HEK293 (cell line): ENCODE measurements around the gene ARID3B.

Experiments
- CTCF ChIA-PET: fragments of 350-600 bp; formaldehyde crosslinking; extraction: SDS; loops from one replicate; lab custom pipeline; 2021; ENCODE audit warnings: antibody characterized with exemption; lab: Yijun Ruan, JAX
- POLR2A ChIA-PET: fragments of 300-600 bp; formaldehyde crosslinking; extraction: SDS; loops from one replicate; lab custom pipeline; 2020; ENCODE audit warnings: antibody characterized with exemption, inconsistent platforms; lab: Yijun Ruan, JAX
- H3K27ac ChIP-seq: fragments of 200-500 bp; sonication (Bioruptor generic); 2 replicates; pipeline ENCODE4 v1.5.1; 2014; ENCODE audit warnings: low read depth, low read length, control low read depth, inconsistent platforms; ENCODE audit errors: extremely low read depth
- H3K36me3 ChIP-seq, 2 experiments: fragments of 200-500 bp in 1 of 2; sonication (Bioruptor generic) in 1 of 2; 1 replicate in 1 of 2; 2 replicates in 1 of 2; pipeline ENCODE4 v1.5.1; 2014 to 2017; ENCODE audit warnings: inconsistent platforms in 2 of 2, low read length in 2 of 2; ENCODE audit not compliant: control insufficient read depth in 2 of 2, insufficient read depth in 1 of 2
- H3K4me1 ChIP-seq: fragments of 200-500 bp; sonication (Bioruptor generic); 2 replicates; pipeline ENCODE4 v1.5.1; 2014; ENCODE audit warnings: mild to moderate bottlenecking, low read length, inconsistent platforms; ENCODE audit not compliant: control insufficient read depth, insufficient read depth
- H3K4me3 ChIP-seq: 2 replicates; pipeline ENCODE4 v1.5.1; 2011; ENCODE audit warnings: low read depth, mild to moderate bottlenecking, control low read depth, low read length, moderate library complexity
- H3K9me3 ChIP-seq: fragments of 200-500 bp; sonication (Bioruptor generic); 2 replicates; pipeline ENCODE4 v1.5.1; 2014; ENCODE audit warnings: low read depth, low read length, inconsistent platforms; ENCODE audit not compliant: control insufficient read depth, insufficient read depth
- BCL11B ChIP-seq: fragments of 450-650 bp; formaldehyde crosslinking; IDR thresholded peaks from 2 replicates; pipeline ENCODE4 v1.5.1; 2016; ENCODE audit warnings: low read depth, missing biosample characterization, missing genetic modification characterization
- GLI2 ChIP-seq: fragments of 450-650 bp; formaldehyde crosslinking; IDR thresholded peaks from 2 replicates; pipeline ENCODE4; 2017; ENCODE audit warnings: missing biosample characterization, missing genetic modification characterization, low read depth, borderline replicate concordance
- GLI4 ChIP-seq: fragments of 450-650 bp; formaldehyde crosslinking; IDR thresholded peaks from 2 replicates; pipeline ENCODE4 v1.5.1; 2016; ENCODE audit warnings: missing biosample characterization, missing genetic modification characterization
- IKZF3 ChIP-seq: fragments of 450-650 bp; IDR thresholded peaks from 2 replicates; pipeline ENCODE4 v1.5.0; 2018; ENCODE audit warnings: missing biosample characterization, mild to moderate bottlenecking, missing genetic modification characterization, moderate library complexity
- MEIS1 ChIP-seq: sonication (generic); formaldehyde crosslinking; IDR thresholded peaks from 2 replicates; pipeline ENCODE4 v1.8.1; 2022; ENCODE audit warnings: missing genetic modification reagents, mild to moderate bottlenecking, borderline replicate concordance
- MYNN ChIP-seq: fragments of 450-650 bp; formaldehyde crosslinking; IDR thresholded peaks from 2 replicates; pipeline ENCODE4 v1.5.1; 2016; ENCODE audit warnings: missing biosample characterization, missing genetic modification characterization, borderline replicate concordance
- OSR2 ChIP-seq: fragments of 450-650 bp; formaldehyde crosslinking; IDR thresholded peaks from 2 replicates; pipeline ENCODE4 v1.5.1; 2016; ENCODE audit warnings: missing biosample characterization, missing genetic modification characterization
- PRDM1 ChIP-seq: fragments of 450-650 bp; formaldehyde crosslinking; IDR thresholded peaks from 2 replicates; pipeline ENCODE4; 2016; ENCODE audit warnings: missing biosample characterization, missing genetic modification characterization
- PRDM10 ChIP-seq: fragments of 450-650 bp; formaldehyde crosslinking; IDR thresholded peaks from 2 replicates; pipeline ENCODE4 v1.5.1; 2016; ENCODE audit warnings: missing biosample characterization, missing genetic modification characterization
- SCRT1 ChIP-seq: fragments of 450-650 bp; formaldehyde crosslinking; IDR thresholded peaks from 2 replicates; pipeline ENCODE4 v1.5.1; 2016; ENCODE audit warnings: missing biosample characterization, missing genetic modification characterization, borderline replicate concordance
- ZBTB17 ChIP-seq: fragments of 450-650 bp; formaldehyde crosslinking; IDR thresholded peaks from 2 replicates; pipeline ENCODE4 v1.5.1; 2016; ENCODE audit warnings: missing biosample characterization, missing genetic modification characterization
- ZFP69B ChIP-seq: fragments of 450-650 bp; formaldehyde crosslinking; IDR thresholded peaks from 2 replicates; pipeline ENCODE4 v1.5.1; 2016; ENCODE audit warnings: missing biosample characterization, missing genetic modification characterization
- ZNF19 ChIP-seq: fragments of 450-650 bp; formaldehyde crosslinking; IDR thresholded peaks from 2 replicates; pipeline ENCODE4; 2016; ENCODE audit warnings: missing biosample characterization, missing genetic modification characterization, low read depth
- ZNF280D ChIP-seq: fragments of 450-650 bp; formaldehyde crosslinking; IDR thresholded peaks from 2 replicates; pipeline ENCODE4 v1.5.1; 2016; ENCODE audit warnings: missing biosample characterization, missing genetic modification characterization
- ZNF366 ChIP-seq: fragments of 450-650 bp; formaldehyde crosslinking; conservative IDR thresholded peaks from 2 replicates; pipeline ENCODE4 v1.5.1; 2016; ENCODE audit warnings: missing biosample characterization, missing genetic modification characterization
- ZNF521 ChIP-seq: fragments of 450-650 bp; formaldehyde crosslinking; IDR thresholded peaks from 2 replicates; pipeline ENCODE4 v1.5.1; 2017; ENCODE audit warnings: missing biosample characterization, mild to moderate bottlenecking, missing genetic modification characterization
- ZNF548 ChIP-seq: fragments of 450-650 bp; formaldehyde crosslinking; IDR thresholded peaks from 2 replicates; pipeline ENCODE4 v1.5.1; 2016; ENCODE audit warnings: missing biosample characterization, missing genetic modification characterization
- ZNF747 ChIP-seq: fragments of 450-650 bp; formaldehyde crosslinking; IDR thresholded peaks from 2 replicates; pipeline ENCODE4 v1.5.1; 2016; ENCODE audit warnings: missing biosample characterization, missing genetic modification characterization
- ZNF792 ChIP-seq: fragments of 450-650 bp; formaldehyde crosslinking; IDR thresholded peaks from 2 replicates; pipeline ENCODE4 v1.5.1; 2016; ENCODE audit warnings: missing biosample characterization, missing genetic modification characterization
- ZNF830 ChIP-seq: fragments of 450-650 bp; IDR thresholded peaks from 2 replicates; pipeline ENCODE4 v1.5.0; 2018; ENCODE audit warnings: missing biosample characterization, missing genetic modification characterization, low read depth, mild to moderate bottlenecking, moderate library complexity

ARID3B gene

GRCh38 chr15:74580538-74581350 lies 39.7 kb downstream of the ARID3B start:
- peaks cover 20 to 44% of the 10 kb centered on the region in 2 experiments; a peak in 2 of 3 replicates for H3K36me3 ChIP-seq
- POLR2A ChIA-PET = no interaction called here
- no peak overlapping the region for H3K4me3 ChIP-seq
- H3K4me1 ChIP-seq = peaks cover 19% of the 10 kb centered on the region
- TF ChIP-seq GLI2 (tag by site-specific recombination) (no peak), ZNF548 (tag by site-specific recombination) (no peak), ZNF792 (tag by site-specific recombination) (no peak), MYNN (tag by site-specific recombination) (no peak), ZNF830 (tag by site-specific recombination) (no peak), SCRT1 (tag by site-specific recombination) (no peak), PRDM10 (tag by site-specific recombination) (no peak), ZBTB17 (tag by site-specific recombination) (no peak), ZFP69B (tag by site-specific recombination) (no peak), ZNF280D (tag by site-specific recombination) (no peak), ZNF366 (no peak), GLI4 (tag by site-specific recombination) (no peak), OSR2 (tag by site-specific recombination) (no peak), ZNF747 (tag by site-specific recombination) (no peak), IKZF3 (tag by site-specific recombination) (no peak), PRDM1 (no peak), ZNF19 (tag by site-specific recombination) (no peak), ZNF521 (tag by site-specific recombination) (no peak)
- no peak overlapping the region for H3K27ac ChIP-seq
- no peaks in the 10 kb centered on the region for H3K9me3 ChIP-seq
- CTCF ChIA-PET = interaction anchor here (0.6 kb wide), 1 partner anchor 35 kb away, joined by 3 read pairs; no protein-coding TSS in a partner anchor

- CTCF ChIA-PET = interaction anchor here (0.6 to 1.0 kb wide), 3 partner anchors 9 to 42 kb away, joined by 3 read pairs; no protein-coding TSS in a partner anchor
- Histone ChIP-seq H3K36me3 (peaks cover 6 to 32% of the 10 kb centered on the region in 2 experiments; a peak in 2 of 3 replicates), H3K9me3 (no peaks in the 10 kb centered on the region), H3K27ac (peak overlapping the region; percentile 28), H3K4me1 (peaks cover 22% of the 10 kb centered on the region), H3K4me3 (no peak overlapping the region)
- TF ChIP-seq MEIS1 (CRISPR knock-in tag) (0 out of 2 replicates have a peak, but pooled peaks have one; percentile 54), BCL11B (tag by site-specific recombination) (no peak)
- POLR2A ChIA-PET = no interaction called here
These were observed 43.2 kb downstream of the ARID3B start for GRCh38 chr15:74584204-74584603.
